ENCODE results near the gene PSMD14. TPM values are rescaled to one million over a fixed set of nuclear protein-coding genes. Genes with fewer than 3 reads are reported as not detected.
A peak's percentile ranks its signal among the peaks of the same experiment; 100 is the strongest.
"Not testable (repeated sequence)": the region's sequence is repeated elsewhere in the genome, so short reads cannot be mapped to it uniquely, and the experiment has no call there.

The PSMD14 gene
- total and polyA plus RNA-seq, 5 donors: 32.7 to 47.2 (median 42.7) TPM

- Histone ChIP-seq H3K4me3 (ENCODE audit: low read length) (no peak overlapping the region), H3K9me3 (ENCODE audit: control insufficient read depth, low read length) (no peaks in the 10 kb centered on the region), H3K27ac (ENCODE audit: low read length) (no peak overlapping the region), H3K27me3 (ENCODE audit: control insufficient read depth, insufficient read depth) (no peaks in the 10 kb centered on the region), H3K4me1 (ENCODE audit: control insufficient read depth, insufficient read depth, low read length) (no peaks in the 10 kb centered on the region)
- DNase-seq (no peak), ATAC-seq (no peak)
- WGBS: 52% methylated on average over 1 of the region's 1 CpG
- intact Hi-C loops (cut with DNase I): no loop called here
Measured at GRCh38 chr2:161337247-161337646, 29.0 kb downstream of the PSMD14 start.

DNA sequence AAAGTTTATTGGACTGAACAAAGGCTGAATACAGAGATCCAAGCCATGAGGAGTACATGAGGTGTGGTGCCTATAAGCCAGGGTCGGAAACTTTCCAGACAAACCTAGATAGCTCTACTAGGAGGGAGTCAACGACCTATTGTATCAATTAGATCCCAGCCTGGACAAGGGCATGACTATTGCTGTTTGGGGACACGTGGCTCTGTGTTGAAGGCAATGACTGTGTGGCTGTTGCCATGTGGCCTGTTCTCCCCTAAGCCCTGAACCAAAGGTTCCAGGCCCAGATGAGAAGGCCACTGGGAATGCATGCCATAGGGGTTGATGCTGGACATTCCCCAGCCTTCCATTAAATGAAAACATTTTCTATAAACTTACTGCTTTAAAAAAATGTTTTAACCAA lies 31.3 kb downstream of the PSMD14 start:
- H3K27me3 ChIP-seq (ENCODE audit: control insufficient read depth, insufficient read depth); DNase-seq; H3K27ac ChIP-seq (ENCODE audit: low read length); H3K4me1 ChIP-seq (ENCODE audit: control insufficient read depth, insufficient read depth, low read length); H3K4me3 ChIP-seq (ENCODE audit: low read length); H3K9me3 ChIP-seq (ENCODE audit: control insufficient read depth, low read length); intact Hi-C loops (cut with DNase I): not testable (repeated sequence)
- ATAC-seq: peak; percentile 31 to 43
- WGBS: 77% methylated on average over 3 of the region's 3 CpGs

DNA sequence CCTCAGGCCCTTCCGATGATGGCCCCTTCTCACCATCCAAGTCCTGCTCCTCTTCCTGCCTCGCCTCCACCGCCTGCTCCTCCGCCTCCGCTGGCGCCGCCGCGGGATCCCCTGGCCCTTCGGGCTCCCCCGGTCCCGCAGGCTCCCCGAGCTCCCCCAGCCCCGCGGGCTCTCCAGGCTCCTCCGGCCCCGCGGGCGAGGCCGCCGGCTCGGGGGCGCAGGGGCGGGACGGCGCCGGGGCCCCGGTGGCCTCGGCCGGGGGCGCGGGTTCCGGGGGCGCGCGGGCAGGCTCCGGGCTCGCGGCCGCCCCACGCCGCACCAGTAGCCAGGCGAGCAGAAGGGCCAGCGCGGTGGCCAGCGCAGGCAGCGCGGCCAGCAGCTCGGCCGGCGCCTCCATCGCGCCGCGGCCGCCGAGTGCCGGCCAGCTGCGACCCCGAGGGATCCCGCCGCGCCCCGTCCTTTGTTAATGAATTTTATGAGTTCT lies 32.7 kb downstream of the PSMD14 start:
- H3K9me3 ChIP-seq (ENCODE audit: control insufficient read depth, low read length); H3K4me1 ChIP-seq (ENCODE audit: control insufficient read depth, insufficient read depth, low read length); H3K4me3 ChIP-seq (ENCODE audit: low read length); H3K27me3 ChIP-seq (ENCODE audit: control insufficient read depth, insufficient read depth); intact Hi-C loops (cut with DNase I); H3K27ac ChIP-seq (ENCODE audit: low read length): not testable (repeated sequence)
- ATAC-seq: peak; percentile 56 to 60
- WGBS: 73% methylated on average over 31 of the region's 64 CpGs
- peak in 1 of 3 donors; percentile 54 for DNase-seq

DNA sequence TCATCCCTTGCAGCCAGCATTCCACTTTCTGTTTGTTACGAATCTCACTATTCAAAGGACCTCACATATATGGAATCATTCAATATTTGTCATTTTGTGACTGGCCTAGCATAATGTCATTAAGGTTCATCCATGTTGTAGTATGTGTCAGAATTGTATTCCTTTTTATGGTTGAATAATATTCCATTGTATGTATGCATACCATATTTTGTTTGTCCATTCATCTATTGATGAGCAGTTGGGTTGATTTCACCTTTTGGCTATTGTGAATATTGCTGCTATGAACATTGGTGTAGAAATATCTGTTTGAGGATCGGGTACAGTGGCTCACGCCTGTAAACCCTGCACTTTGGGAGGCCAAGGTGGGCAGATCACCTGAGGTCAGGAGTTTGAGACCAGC lies 35.0 kb downstream of the PSMD14 start:
- no peak overlapping the region for H3K27ac ChIP-seq (ENCODE audit: low read length)
- whole genome bisulfite sequencing: 98% methylated on average over 3 of the region's 3 CpGs
- ATAC-seq (no peak), DNase-seq (no peak)
- intact Hi-C loops (cut with DNase I): no loop called here
- no peaks in the 10 kb centered on the region for H3K9me3 ChIP-seq (ENCODE audit: control insufficient read depth, low read length)
- H3K27me3 ChIP-seq (ENCODE audit: control insufficient read depth, insufficient read depth): no peaks in the 10 kb centered on the region
- no peak overlapping the region for H3K4me3 ChIP-seq (ENCODE audit: low read length)
- no peaks in the 10 kb centered on the region for H3K4me1 ChIP-seq (ENCODE audit: control insufficient read depth, insufficient read depth, low read length)

DNA sequence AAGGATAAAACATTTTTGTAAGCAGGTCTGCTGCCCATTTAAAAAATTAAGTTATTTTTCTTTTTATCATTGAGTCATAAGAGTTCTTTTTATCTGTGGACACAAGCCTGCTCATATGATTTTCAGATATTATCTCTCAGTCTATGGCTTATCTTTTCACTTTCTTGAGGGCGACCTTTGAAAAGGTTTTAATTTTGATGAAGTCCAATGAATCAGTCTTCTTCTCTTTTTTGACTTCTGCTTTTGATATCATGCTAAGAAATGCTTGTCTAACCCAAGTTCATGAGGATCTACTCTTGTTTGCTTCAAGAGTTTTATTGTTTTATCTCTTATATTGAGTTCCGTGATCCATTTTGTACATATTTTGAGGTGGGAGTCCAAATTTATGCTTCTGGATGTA lies 36.5 kb downstream of the PSMD14 start:
- H3K4me3 ChIP-seq (ENCODE audit: low read length): no peak overlapping the region
- no peaks in the 10 kb centered on the region for H3K4me1 ChIP-seq (ENCODE audit: control insufficient read depth, insufficient read depth, low read length)
- H3K9me3 ChIP-seq (ENCODE audit: control insufficient read depth, low read length): no peaks in the 10 kb centered on the region
- H3K27me3 ChIP-seq (ENCODE audit: control insufficient read depth, insufficient read depth): no peaks in the 10 kb centered on the region
- H3K27ac ChIP-seq (ENCODE audit: low read length): no peak overlapping the region
- intact Hi-C loops (cut with DNase I): no loop called here
- 95% methylated on average over 2 of the region's 2 CpGs for WGBS
- ATAC-seq (no peak), DNase-seq (no peak)

- Histone ChIP-seq H3K9me3 (ENCODE audit: control insufficient read depth, low read length) (no peaks in the 10 kb centered on the region), H3K27ac (ENCODE audit: low read length) (no peak overlapping the region), H3K4me1 (ENCODE audit: control insufficient read depth, insufficient read depth, low read length) (no peaks in the 10 kb centered on the region), H3K27me3 (ENCODE audit: control insufficient read depth, insufficient read depth) (no peaks in the 10 kb centered on the region), H3K4me3 (ENCODE audit: low read length) (no peak overlapping the region)
- intact Hi-C loops (cut with DNase I): no loop called here
- DNase-seq (no peak), ATAC-seq (no peak)
- 88% methylated on average over 6 of the region's 6 CpGs for WGBS
Measured at GRCh38 chr2:161351678-161352077, 43.5 kb downstream of the PSMD14 start.

DNA sequence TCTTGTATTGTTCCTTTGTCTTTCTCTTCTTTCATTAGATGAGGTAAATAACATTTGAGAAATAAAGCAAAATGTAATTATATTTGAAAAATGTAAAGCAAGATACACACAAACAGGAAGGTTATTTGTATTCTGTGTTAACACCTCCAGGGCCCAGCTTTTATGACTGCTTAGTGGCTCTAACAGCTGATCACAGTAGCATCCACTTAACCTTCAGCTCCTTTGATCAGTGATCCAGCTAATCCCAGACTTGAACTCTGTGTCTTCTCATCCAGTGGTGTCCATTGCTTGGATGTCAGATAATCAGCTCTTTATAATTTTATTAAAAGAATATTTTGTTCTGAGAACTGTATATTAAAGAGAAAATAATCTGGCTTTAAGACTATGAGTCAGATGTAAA lies 44.5 kb downstream of the PSMD14 start:
- no peak for ATAC-seq
- H3K4me1 ChIP-seq (ENCODE audit: control insufficient read depth, insufficient read depth, low read length): no peaks in the 10 kb centered on the region
- H3K9me3 ChIP-seq (ENCODE audit: control insufficient read depth, low read length): no peaks in the 10 kb centered on the region
- H3K27me3 ChIP-seq (ENCODE audit: control insufficient read depth, insufficient read depth): no peaks in the 10 kb centered on the region
- DNase-seq: no peak
- no peak overlapping the region for H3K27ac ChIP-seq (ENCODE audit: low read length)
- no peak overlapping the region for H3K4me3 ChIP-seq (ENCODE audit: low read length)
- intact Hi-C loops (cut with DNase I): no loop called here

DNA sequence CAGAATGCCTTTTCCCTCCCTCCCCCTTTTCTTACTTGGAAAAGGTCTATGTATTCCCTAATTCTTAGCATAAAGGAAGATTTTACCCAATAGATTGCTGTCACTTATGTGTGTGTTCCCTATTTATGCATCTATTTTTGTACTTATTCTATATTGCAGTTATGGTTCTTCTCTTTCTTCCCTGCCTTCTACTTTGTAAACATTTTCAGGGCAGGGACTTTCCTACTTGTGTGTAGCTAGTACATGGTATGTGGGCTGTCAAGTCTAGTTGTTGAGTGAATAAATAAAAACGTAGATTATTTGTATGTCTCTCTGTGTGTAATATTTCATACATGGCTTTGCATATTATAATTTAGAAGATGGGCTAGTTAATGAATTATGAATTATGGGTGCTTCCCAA lies 45.3 kb downstream of the PSMD14 start:
- no peaks in the 10 kb centered on the region for H3K9me3 ChIP-seq (ENCODE audit: control insufficient read depth, low read length)
- 75% methylated on average over 1 of the region's 1 CpG for WGBS
- ATAC-seq (no peak), DNase-seq (no peak)
- no peak overlapping the region for H3K27ac ChIP-seq (ENCODE audit: low read length)
- H3K4me3 ChIP-seq (ENCODE audit: low read length): no peak overlapping the region
- H3K4me1 ChIP-seq (ENCODE audit: control insufficient read depth, insufficient read depth, low read length): no peaks in the 10 kb centered on the region
- intact Hi-C loops (cut with DNase I): no loop called here
- H3K27me3 ChIP-seq (ENCODE audit: control insufficient read depth, insufficient read depth): no peaks in the 10 kb centered on the region

GRCh38 chr2:161354106-161354505 lies 45.9 kb downstream of the PSMD14 start:
- ATAC-seq (no peak), DNase-seq (no peak)
- H3K4me1 ChIP-seq (ENCODE audit: control insufficient read depth, insufficient read depth, low read length): no peaks in the 10 kb centered on the region
- H3K4me3 ChIP-seq (ENCODE audit: low read length): no peak overlapping the region
- WGBS: 93% methylated on average over 5 of the region's 5 CpGs
- intact Hi-C loops (cut with DNase I): no loop called here
- no peaks in the 10 kb centered on the region for H3K9me3 ChIP-seq (ENCODE audit: control insufficient read depth, low read length)
- no peak overlapping the region for H3K27ac ChIP-seq (ENCODE audit: low read length)
- H3K27me3 ChIP-seq (ENCODE audit: control insufficient read depth, insufficient read depth): no peaks in the 10 kb centered on the region

DNA sequence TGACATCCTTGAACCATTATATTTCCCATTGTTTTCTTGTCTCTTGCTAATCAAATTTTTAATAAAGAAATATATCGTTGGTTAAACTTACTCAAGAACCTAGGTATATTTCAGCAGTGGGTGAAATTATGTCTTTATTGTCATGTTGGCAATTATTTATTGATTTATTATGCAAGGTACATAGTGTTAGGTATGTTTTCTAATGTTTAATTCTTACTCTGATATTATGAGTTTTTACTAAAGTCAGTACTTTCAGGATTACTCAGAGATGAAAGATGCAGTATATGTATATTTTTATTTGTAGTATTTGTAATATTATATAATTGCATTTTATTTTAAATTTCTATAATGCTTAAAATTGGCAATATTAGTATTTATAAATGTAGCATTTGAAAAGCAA lies 46.9 kb downstream of the PSMD14 start:
- H3K27me3 ChIP-seq (ENCODE audit: control insufficient read depth, insufficient read depth): no peaks in the 10 kb centered on the region
- H3K27ac ChIP-seq (ENCODE audit: low read length): no peak overlapping the region
- no peak overlapping the region for H3K4me3 ChIP-seq (ENCODE audit: low read length)
- ATAC-seq (no peak), DNase-seq (no peak)
- H3K9me3 ChIP-seq (ENCODE audit: control insufficient read depth, low read length): no peaks in the 10 kb centered on the region
- 95% methylated on average over 1 of the region's 1 CpG for WGBS
- no peaks in the 10 kb centered on the region for H3K4me1 ChIP-seq (ENCODE audit: control insufficient read depth, insufficient read depth, low read length)
- intact Hi-C loops (cut with DNase I): no loop called here

DNA sequence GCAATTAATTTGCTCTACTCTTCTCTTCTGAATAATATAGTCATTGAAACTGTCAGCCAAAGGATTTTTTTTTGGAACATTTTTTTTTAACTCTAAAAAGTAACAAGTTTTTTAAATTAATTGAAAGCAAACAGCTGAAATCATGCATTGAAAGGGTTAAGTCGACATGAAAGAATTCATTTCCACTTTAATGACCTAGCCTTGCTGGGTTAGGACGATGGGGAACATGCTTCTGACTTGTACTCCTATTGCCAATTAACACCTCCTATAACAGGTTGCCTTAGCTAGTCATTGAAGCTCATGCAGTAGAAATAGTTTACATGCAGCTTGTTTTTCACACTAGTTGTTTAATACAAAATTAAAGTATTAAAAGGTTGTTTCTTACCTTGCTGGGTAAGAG lies 47.8 kb downstream of the PSMD14 start:
- ATAC-seq (no peak), DNase-seq (no peak)
- 21% methylated on average over 2 of the region's 2 CpGs for WGBS
- H3K27me3 ChIP-seq (ENCODE audit: control insufficient read depth, insufficient read depth): no peaks in the 10 kb centered on the region
- no peak overlapping the region for H3K27ac ChIP-seq (ENCODE audit: low read length)
- H3K4me1 ChIP-seq (ENCODE audit: control insufficient read depth, insufficient read depth, low read length): no peaks in the 10 kb centered on the region
- no peaks in the 10 kb centered on the region for H3K9me3 ChIP-seq (ENCODE audit: control insufficient read depth, low read length)
- no peak overlapping the region for H3K4me3 ChIP-seq (ENCODE audit: low read length)
- intact Hi-C loops (cut with DNase I): no loop called here

DNA sequence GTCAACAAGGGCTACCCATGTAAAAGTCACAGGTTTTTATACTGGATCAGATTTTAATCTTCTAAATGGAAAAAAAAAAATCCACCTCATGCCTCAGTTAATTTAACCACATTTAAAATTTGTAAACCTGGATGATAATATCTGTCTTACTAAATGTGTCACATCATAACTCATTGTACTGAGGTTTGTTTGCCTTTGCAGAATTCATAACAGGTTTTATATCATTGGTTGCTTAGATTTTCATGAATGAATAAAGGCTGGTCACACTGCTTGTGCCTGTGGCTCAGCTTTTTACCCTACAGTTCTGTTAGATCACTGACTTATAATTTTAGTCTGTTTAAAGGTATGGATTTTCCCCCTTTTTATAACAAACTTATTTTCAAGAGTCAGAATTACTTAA lies 48.9 kb downstream of the PSMD14 start:
- H3K9me3 ChIP-seq (ENCODE audit: control insufficient read depth, low read length): no peaks in the 10 kb centered on the region
- intact Hi-C loops (cut with DNase I): no loop called here

More for the DNA sequence above, 48.9 kb downstream of the PSMD14 start:
- Histone ChIP-seq H3K27ac (ENCODE audit: low read length) (no peak overlapping the region), H3K4me3 (ENCODE audit: low read length) (no peak overlapping the region), H3K4me1 (ENCODE audit: control insufficient read depth, insufficient read depth, low read length) (no peaks in the 10 kb centered on the region), H3K27me3 (ENCODE audit: control insufficient read depth, insufficient read depth) (no peaks in the 10 kb centered on the region)
- no peak for DNase-seq
- ATAC-seq: no peak
